Activated T-helper 1 cell treated with Interleukin-2 at 50 U/mL for 16 hours (primary cell): Measurements from ENCODE around the gene CIC.
"Not testable (repeated sequence)": the region's sequence is repeated elsewhere in the genome, so short reads cannot be mapped to it uniquely, and the experiment has no call there.

ENCODE experiments used
- DNase-seq: peaks from one replicate; pipeline ENCODE4 v3.0.0-alpha.2; 2020; ENCODE audit warnings: low read depth

CIC gene

GRCh38 chr19:42333975-42334696, 65.1 kb downstream of the CIC start:
- no peak for DNase-seq

- no peak for DNase-seq
Observed at GRCh38 chr19:42334697-42335373, 65.8 kb downstream of the CIC start.

- no peak for DNase-seq
Observed at GRCh38 chr19:42335374-42335936, 66.4 kb downstream of the CIC start.

GRCh38 chr19:42335971-42336370, 66.9 kb downstream of the CIC start:
- DNase-seq, result no peak

GRCh38 chr19:42339126-42339860, 70.2 kb downstream of the CIC start:
- DNase-seq, result not testable (repeated sequence)

- not testable (repeated sequence) for DNase-seq
Observed at GRCh38 chr19:42339922-42340321, 70.9 kb downstream of the CIC start.

GRCh38 chr19:42343344-42344110, 74.5 kb downstream of the CIC start:
- DNase-seq, result no peak

- no peak for DNase-seq
Observed at GRCh38 chr19:42344336-42344893, 75.4 kb downstream of the CIC start.
